Mucosa of rectum (tissue), 2 donors: ENCODE results near the gene LCA5L.
"Not testable (repeated sequence)": the region's sequence is repeated elsewhere in the genome, so short reads cannot be mapped to it uniquely, and the experiment has no call there.

Source experiments
- H3K27ac ChIP-seq, 2 donors: one replicate each; pipeline ENCODE4 v1.7.0; 2013; ENCODE audit warnings: inconsistent platforms in 2 of 2, low read depth in 2 of 2, low read length in 2 of 2
- H3K27me3 ChIP-seq, 2 donors: one replicate each; pipeline ENCODE4 v1.7.0; 2013; ENCODE audit warnings: low read length in 2 of 2; ENCODE audit not compliant: control insufficient read depth in 2 of 2, insufficient read depth in 2 of 2
- H3K36me3 ChIP-seq, 2 donors: one replicate each; pipeline ENCODE4 v1.7.0; 2013; ENCODE audit warnings: low read length in 2 of 2; ENCODE audit not compliant: control insufficient read depth in 2 of 2, insufficient read depth in 2 of 2
- H3K4me1 ChIP-seq, 2 donors: one replicate each; pipeline ENCODE4 v1.7.0; 2013; ENCODE audit warnings: low read length in 2 of 2, mild to moderate bottlenecking in 1 of 2; ENCODE audit not compliant: control insufficient read depth in 2 of 2, insufficient read depth in 2 of 2
- H3K4me3 ChIP-seq, 2 donors: one replicate each; pipeline ENCODE4 v1.7.0; 2013; ENCODE audit warnings: low read length in 2 of 2
- H3K9ac ChIP-seq, 2 donors: one replicate each; pipeline ENCODE4 v1.7.0; 2013; ENCODE audit warnings: low read length in 2 of 2, low read depth in 1 of 2, mild to moderate bottlenecking in 1 of 2
- H3K9me3 ChIP-seq, 2 donors: one replicate each; pipeline ENCODE4 v1.7.0; 2013; ENCODE audit warnings: low read length in 2 of 2; ENCODE audit not compliant: control insufficient read depth in 2 of 2
- donor health status: healthy.
- donor health status: Normal muscosa, but diverticular disease.

Gene LCA5L

GRCh38 chr21:39377444-39378050, 68.0 kb downstream of the LCA5L start:
- no peaks in the 10 kb centered on the region for H3K36me3 ChIP-seq
- H3K27ac ChIP-seq, result no peak overlapping the region
- H3K4me1 ChIP-seq, result peaks cover 6 to 8% of the 10 kb centered on the region in 2 donors
- H3K9me3 ChIP-seq, result no peaks in the 10 kb centered on the region
- no peak overlapping the region for H3K9ac ChIP-seq
- no peak overlapping the region for H3K4me3 ChIP-seq
- no peaks in the 10 kb centered on the region for H3K27me3 ChIP-seq

- H3K4me3 ChIP-seq, result no peak overlapping the region
- no peaks in the 10 kb centered on the region for H3K9me3 ChIP-seq
- peaks cover 0 to 2% of the 10 kb centered on the region in 2 donors for H3K4me1 ChIP-seq
- no peaks in the 10 kb centered on the region for H3K36me3 ChIP-seq
- no peak overlapping the region for H3K27ac ChIP-seq
- no peak overlapping the region for H3K9ac ChIP-seq
- no peaks in the 10 kb centered on the region for H3K27me3 ChIP-seq
Measured at GRCh38 chr21:39375446-39375845, 70.1 kb downstream of the LCA5L start.

GRCh38 chr21:39374046-39374445, 71.5 kb downstream of the LCA5L start:
- H3K27ac ChIP-seq, result no peak overlapping the region
- no peak overlapping the region for H3K4me3 ChIP-seq
- H3K4me1 ChIP-seq, result no peaks in the 10 kb centered on the region
- no peaks in the 10 kb centered on the region for H3K36me3 ChIP-seq
- no peaks in the 10 kb centered on the region for H3K27me3 ChIP-seq
- peak overlapping the region in 1 of 2 donors; percentile 24 for H3K9ac ChIP-seq
- H3K9me3 ChIP-seq, result no peaks in the 10 kb centered on the region

- Histone ChIP-seq H3K4me1 (no peaks in the 10 kb centered on the region), H3K27ac (no peak overlapping the region), H3K4me3 (no peak overlapping the region), H3K9me3 (no peaks in the 10 kb centered on the region), H3K27me3 (no peaks in the 10 kb centered on the region), H3K9ac (peak overlapping the region in 1 of 2 donors; percentile 24), H3K36me3 (no peaks in the 10 kb centered on the region)
Measured at GRCh38 chr21:39373634-39374033, 71.9 kb downstream of the LCA5L start.

- not testable (repeated sequence) for H3K27me3 ChIP-seq
Measured at GRCh38 chr21:39369896-39370288, 75.7 kb downstream of the LCA5L start.

GRCh38 chr21:39367783-39368182, 77.8 kb downstream of the LCA5L start:
- H3K27ac ChIP-seq, result no peak overlapping the region
- no peak overlapping the region for H3K4me3 ChIP-seq
- H3K9me3 ChIP-seq, result no peaks in the 10 kb centered on the region

More at GRCh38 chr21:39369896-39370288, 75.7 kb downstream of the LCA5L start:
- not testable (repeated sequence) for H3K27ac ChIP-seq, H3K9ac ChIP-seq, H3K9me3 ChIP-seq, H3K4me1 ChIP-seq, H3K36me3 ChIP-seq, H3K4me3 ChIP-seq

GRCh38 chr21:39366563-39366962, 79.0 kb downstream of the LCA5L start:
- Histone ChIP-seq H3K9ac (no peak overlapping the region), H3K27me3 (no peaks in the 10 kb centered on the region), H3K36me3 (no peaks in the 10 kb centered on the region), H3K4me1 (no peaks in the 10 kb centered on the region), H3K9me3 (no peaks in the 10 kb centered on the region), H3K4me3 (no peak overlapping the region), H3K27ac (no peak overlapping the region)

More at GRCh38 chr21:39367783-39368182, 77.8 kb downstream of the LCA5L start:
- Histone ChIP-seq H3K36me3 (no peaks in the 10 kb centered on the region), H3K27me3 (no peaks in the 10 kb centered on the region), H3K9ac (no peak overlapping the region), H3K4me1 (no peaks in the 10 kb centered on the region)

- no peak overlapping the region for H3K27ac ChIP-seq
- H3K4me1 ChIP-seq, result no peaks in the 10 kb centered on the region
- H3K9ac ChIP-seq, result no peak overlapping the region
- H3K9me3 ChIP-seq, result no peaks in the 10 kb centered on the region
- H3K4me3 ChIP-seq, result no peak overlapping the region
- no peaks in the 10 kb centered on the region for H3K27me3 ChIP-seq
- H3K36me3 ChIP-seq, result no peaks in the 10 kb centered on the region
Measured at GRCh38 chr21:39364949-39365348, 80.6 kb downstream of the LCA5L start.

GRCh38 chr21:39363607-39364555, 81.7 kb downstream of the LCA5L start:
- H3K4me3 ChIP-seq, result no peak overlapping the region
- no peaks in the 10 kb centered on the region for H3K36me3 ChIP-seq
- no peak overlapping the region for H3K9ac ChIP-seq
- H3K4me1 ChIP-seq, result no peaks in the 10 kb centered on the region
- no peaks in the 10 kb centered on the region for H3K27me3 ChIP-seq
- H3K27ac ChIP-seq, result no peak overlapping the region
- H3K9me3 ChIP-seq, result no peaks in the 10 kb centered on the region

- no peaks in the 10 kb centered on the region for H3K4me1 ChIP-seq
- H3K27me3 ChIP-seq, result no peaks in the 10 kb centered on the region
- no peaks in the 10 kb centered on the region for H3K36me3 ChIP-seq
- no peaks in the 10 kb centered on the region for H3K9me3 ChIP-seq
- H3K4me3 ChIP-seq, result no peak overlapping the region
- H3K27ac ChIP-seq, result no peak overlapping the region
- no peak overlapping the region for H3K9ac ChIP-seq
Measured at GRCh38 chr21:39362733-39363132, 82.8 kb downstream of the LCA5L start.
